A549 (cell line): ENCODE measurements around the gene CHRNA1.

Experiments
- ELK1 ChIP-seq: fragments of 150-350 bp; IDR thresholded peaks from 2 replicates; pipeline ENCODE4 v1.6.1; 2014; ENCODE audit warnings: low read depth, mild to moderate bottlenecking, low read length
- POLR2A ChIP-seq: IDR thresholded peaks from 2 replicates; pipeline ENCODE4 v1.6.1; 2012; ENCODE audit warnings: mild to moderate bottlenecking, low read length

GRCh38 chr2:174729797-174730697 lies 34.2 kb downstream of the CHRNA1 start:
- TF ChIP-seq ELK1: no peak
- no peak for TF ChIP-seq POLR2A
